Astrocyte of the spinal cord (primary cell): ENCODE results near the gene METTL1.

ENCODE experiments used
- DNase-seq: peaks from one replicate; pipeline ENCODE4 v3.0.0; 2011; ENCODE audit warnings: low read depth, low spot score
- H3K4me3 ChIP-seq: 2 replicates; pipeline ENCODE4 v1.5.1; 2011; ENCODE audit warnings: low read depth, mild to moderate bottlenecking, low read length, moderate library complexity
- in situ Hi-C: cut with HindIII; loops from 2 replicates; pipeline ENCODE4 v1.10.0; 2017; ENCODE audit warnings: low sequenced_read_pairs
- TF ChIP-seq, protein P1 (sequence below): IDR thresholded peaks from 2 replicates; pipeline ENCODE4 v1.5.1; 2012; ENCODE audit warnings: low read depth, mild to moderate bottlenecking, low read length, inconsistent platforms

Gene METTL1

DNA sequence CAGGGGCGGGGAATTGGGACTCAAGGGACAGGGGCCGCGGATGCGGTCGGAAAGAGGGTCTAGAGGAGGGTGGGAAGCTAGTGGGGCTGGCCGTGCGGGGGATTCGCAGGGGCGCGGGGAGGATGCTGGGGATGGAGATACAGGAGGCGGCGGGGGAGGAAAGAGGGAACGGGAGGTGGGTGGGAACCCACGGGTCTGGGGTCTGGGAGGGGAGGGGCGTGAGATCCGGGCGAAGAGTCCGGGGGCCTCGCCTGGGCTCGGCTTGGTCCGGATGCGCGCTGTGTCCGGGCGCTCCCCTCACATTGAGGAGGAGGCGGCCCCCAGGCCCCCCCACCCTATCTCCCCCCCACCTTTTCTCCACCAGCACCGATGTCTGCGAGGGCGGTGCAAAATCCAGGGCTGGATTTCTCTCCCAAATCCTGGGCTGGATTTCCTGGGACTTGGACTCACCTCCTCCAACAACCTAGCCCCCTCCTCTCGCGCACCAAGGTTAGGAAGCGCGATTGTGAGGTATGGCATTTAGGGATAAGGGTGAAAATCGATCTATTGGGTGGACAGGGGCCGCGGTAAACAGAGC, 33.2 kb downstream of the METTL1 start, which contains the start of gene AGAP2:
TSS of gene AGAP2 (minus strand) at position 82 of the 577 bp plus-strand sequence. CDS start 496 bp downstream, outside the sequence.
- TF ChIP-seq, protein P1, sequence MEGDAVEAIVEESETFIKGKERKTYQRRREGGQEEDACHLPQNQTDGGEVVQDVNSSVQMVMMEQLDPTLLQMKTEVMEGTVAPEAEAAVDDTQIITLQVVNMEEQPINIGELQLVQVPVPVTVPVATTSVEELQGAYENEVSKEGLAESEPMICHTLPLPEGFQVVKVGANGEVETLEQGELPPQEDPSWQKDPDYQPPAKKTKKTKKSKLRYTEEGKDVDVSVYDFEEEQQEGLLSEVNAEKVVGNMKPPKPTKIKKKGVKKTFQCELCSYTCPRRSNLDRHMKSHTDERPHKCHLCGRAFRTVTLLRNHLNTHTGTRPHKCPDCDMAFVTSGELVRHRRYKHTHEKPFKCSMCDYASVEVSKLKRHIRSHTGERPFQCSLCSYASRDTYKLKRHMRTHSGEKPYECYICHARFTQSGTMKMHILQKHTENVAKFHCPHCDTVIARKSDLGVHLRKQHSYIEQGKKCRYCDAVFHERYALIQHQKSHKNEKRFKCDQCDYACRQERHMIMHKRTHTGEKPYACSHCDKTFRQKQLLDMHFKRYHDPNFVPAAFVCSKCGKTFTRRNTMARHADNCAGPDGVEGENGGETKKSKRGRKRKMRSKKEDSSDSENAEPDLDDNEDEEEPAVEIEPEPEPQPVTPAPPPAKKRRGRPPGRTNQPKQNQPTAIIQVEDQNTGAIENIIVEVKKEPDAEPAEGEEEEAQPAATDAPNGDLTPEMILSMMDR = no peak
- H3K4me3 ChIP-seq = peak within 1 kb of the TSS; percentile 7
- in situ Hi-C loops = no loop called here
- no peak for DNase-seq

DNA sequence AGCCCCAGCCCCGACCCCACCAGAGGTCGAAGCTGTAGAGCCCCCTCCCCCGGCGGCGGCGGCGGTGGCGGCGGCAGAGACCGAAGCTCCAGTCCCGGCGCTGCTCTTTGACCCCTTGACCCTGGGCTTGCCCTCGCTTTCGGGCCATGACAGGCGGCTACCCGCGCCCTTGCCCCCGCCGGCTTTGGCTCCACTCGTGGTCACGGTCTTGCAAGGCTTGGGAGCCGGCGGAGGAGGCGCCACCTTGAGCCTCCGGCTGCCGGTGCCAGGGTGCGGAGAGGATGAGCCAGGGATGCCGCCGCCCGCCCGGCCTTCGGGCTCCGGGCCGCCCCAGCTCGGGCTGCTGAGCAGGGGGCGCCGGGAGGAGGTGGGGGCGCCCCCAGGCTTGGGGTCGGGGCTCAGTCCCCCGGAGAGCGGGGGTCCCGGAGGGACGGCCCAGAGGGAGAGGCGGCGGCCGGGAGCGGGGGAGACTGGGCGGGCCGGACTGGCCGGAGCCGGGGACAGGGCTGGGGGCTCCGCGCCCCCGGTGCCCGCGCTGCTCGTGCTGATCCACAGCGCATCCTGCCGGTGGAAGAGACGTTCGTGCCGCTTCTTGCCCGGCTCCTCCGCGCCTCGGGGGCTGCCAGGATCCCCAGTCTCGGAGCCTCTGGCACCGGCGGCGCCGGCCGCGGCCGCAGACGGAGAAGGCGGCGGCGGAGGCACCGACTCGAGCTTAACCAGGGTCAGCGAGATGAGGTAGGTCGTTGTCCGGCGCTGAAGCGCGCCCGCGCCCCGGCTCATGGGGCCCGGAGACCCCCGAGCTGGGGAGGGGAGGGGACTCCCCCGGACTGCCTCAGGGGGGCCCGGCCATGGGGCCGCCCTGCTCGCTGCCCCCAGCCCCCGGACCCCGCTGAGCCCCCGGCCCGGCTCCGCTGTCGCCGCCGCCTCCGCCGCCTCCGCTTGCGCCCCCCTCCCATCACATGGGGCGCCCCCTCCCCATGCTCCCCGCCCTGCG, 34.1 kb downstream of the METTL1 start:
- DNase-seq = no peak
- in situ Hi-C loops = no loop called here
- TF ChIP-seq, protein P1 = peak; percentile 35
- H3K4me3 ChIP-seq = no peak overlapping the region

DNA sequence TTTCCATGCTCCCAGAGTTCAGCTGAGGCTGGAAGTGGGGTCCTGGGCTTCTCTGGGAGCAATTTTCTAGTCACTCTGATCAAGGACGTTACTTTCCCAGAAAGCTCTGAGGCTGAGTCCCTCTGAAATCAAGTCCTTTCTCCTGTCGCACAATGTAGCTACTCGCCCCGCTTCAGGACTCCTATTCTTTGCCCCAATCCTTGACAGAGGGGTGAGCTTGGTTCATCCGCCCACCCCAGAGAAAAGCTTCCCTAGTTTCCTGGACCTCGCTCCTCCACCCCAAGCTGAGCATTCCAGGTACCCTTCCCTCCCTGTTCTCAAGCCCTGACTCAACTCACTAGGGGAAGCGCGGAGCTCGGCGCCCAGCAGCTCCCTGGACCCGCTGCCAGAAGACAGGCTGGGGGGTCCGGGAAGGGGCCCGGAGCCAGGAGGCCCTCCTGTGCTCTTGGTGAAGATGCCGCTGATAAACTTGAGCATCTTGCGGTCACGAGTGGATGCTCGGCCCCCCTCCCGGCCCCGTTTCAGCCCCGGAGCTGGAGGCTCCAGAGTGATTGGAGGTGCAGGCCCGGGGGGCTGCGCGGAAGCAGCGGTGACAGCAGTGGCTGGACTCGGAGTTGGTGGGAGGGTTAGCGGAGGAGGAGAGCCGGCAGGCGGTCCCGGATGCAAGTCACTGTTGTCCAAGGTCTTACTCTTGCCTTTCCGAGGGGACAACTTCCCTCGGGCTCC, 35.0 kb downstream of the METTL1 start:
- no peak for DNase-seq
- in situ Hi-C loops = no loop called here
- TF ChIP-seq, protein P1 = no peak
- H3K4me3 ChIP-seq = no peak overlapping the region

DNA sequence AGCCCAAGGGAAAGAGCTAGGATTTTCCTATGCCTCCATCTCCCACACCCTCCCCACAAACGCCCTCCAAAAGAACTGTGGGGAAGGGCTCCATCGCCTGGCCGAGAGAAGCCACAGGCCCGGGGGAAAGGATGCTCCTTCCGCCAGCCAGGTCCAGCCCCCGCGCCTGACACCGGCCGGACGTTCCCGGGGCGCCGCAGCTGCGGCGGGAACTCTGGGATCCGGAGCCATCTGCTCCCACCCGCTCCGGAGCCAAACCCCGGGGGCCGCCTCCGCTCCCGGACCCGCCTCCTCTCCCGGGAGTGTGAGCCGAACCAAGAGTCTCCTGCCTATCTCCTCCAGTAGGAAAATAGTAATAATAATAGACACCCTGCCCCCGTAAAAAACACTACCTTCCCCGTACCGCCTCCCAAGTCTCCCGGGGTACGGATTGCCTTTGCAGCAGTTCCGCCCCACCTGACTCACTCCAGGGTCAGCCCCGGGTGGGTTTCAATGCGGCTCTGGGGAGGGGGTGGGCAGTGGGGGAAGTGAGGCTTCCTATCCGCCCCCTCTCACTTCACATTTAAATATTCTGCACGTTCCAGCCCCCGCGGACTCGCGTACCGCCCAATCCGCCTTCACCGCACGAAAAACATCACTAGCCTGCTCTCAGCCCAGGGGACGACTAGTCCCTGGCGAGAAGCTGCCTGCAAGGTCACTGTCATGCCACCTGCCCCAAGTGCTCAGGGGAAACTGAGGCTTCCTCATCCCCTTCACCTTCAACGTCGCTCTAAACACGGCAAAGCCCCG, 35.8 kb downstream of the METTL1 start:
- peak overlapping the region; percentile 12 for H3K4me3 ChIP-seq
- no peak for DNase-seq
- in situ Hi-C loops = no loop called here
- TF ChIP-seq, protein P1 = peak; percentile 49

DNA sequence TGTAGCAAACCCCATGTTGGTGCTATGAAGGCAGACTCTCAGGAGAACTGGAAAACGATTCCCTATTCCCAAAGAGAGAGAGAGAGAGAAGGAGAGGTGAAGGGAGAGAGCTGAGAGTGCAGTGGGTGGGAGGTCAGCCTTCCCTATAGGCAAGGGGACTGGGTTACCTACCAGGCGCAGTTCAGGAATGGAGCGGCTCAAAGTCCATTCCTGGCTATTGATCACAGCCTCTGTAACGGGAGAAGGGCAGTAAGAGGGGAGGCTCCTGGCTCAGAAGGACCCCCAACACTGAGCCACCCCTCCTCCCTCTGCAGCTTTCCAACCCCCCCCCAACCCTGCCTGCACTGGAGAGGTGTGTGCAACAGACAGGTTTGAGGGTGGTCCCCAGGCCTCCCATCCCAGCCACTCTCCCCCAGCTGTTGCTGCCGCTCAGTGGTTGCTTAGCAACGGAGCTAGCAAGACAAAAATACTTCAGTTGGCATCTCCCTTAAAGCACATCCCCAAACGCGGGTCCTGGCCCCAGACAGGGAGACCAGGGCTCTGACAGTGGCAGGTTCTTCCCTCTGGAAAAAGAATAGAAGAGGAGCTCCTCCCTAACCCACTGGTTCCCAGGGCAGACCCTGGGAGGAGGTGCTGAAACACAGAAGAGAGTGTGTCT, 36.6 kb downstream of the METTL1 start:
- in situ Hi-C loops = no loop called here
- TF ChIP-seq, protein P1 = no peak
- no peak overlapping the region for H3K4me3 ChIP-seq
- DNase-seq = no peak
